ENCODE data around the gene C16orf89.

- no peak for TF ChIP-seq CTCF (IDR thresholded peaks at IDR 0.05)
- TF ChIP-seq EZH2 (IDR thresholded peaks at IDR 0.05; ENCODE audit: borderline replicate concordance, insufficient read depth, low read depth, low read length, poor library complexity, severe bottlenecking): no peak
These were observed 38.7 kb downstream of the C16orf89 start for GRCh38 chr16:5027086-5027485.

All from B cell (primary cell).